ENCODE measurements around the gene PNLIPRP2. TPM values are rescaled to one million over a fixed set of nuclear protein-coding genes. Genes with fewer than 3 reads are reported as not detected.

PNLIPRP2 gene
- total RNA-seq = not detected
- not detected for polyA plus RNA-seq (ENCODE audit: insufficient read length in 6 of 6)
- long read RNA-seq, donor 1 = 0 reads
- long read RNA-seq, donor 2 = 0 reads
- long read RNA-seq, donor 3 = 0 reads
- long read RNA-seq, donor 4 = 0 reads
- long read RNA-seq, donor 5 = 0 reads
- long read RNA-seq, donor 6 = 0 reads
- long read RNA-seq, donor 7 = 0 reads
- long read RNA-seq, donor 8 = 0 reads
- long read RNA-seq, donor 9 = 0 reads
- long read RNA-seq, donor 10 = 0 reads
- long read RNA-seq, donor 11 = 0 reads
- long read RNA-seq, donor 12 = 0 reads

- no peaks in the 10 kb centered on the region for H3K4me1 ChIP-seq
- H3K9me3 ChIP-seq = no peaks in the 10 kb centered on the region
- H3K27ac ChIP-seq = no peak within 1 kb of the TSS
- H3K4me3 ChIP-seq = no peak within 1 kb of the TSS
- ATAC-seq (no peak), DNase-seq (no peak)
- intact Hi-C loops (cut with DNase I) = no loop called here
- H3K36me3 ChIP-seq = no peaks in the 10 kb centered on the region
- peaks cover 0 to 14% of the 10 kb centered on the region in 2 donors for H3K27me3 ChIP-seq
- no peak for TF ChIP-seq CTCF (IDR thresholded peaks at IDR 0.05)
Observed at GRCh38 chr10:116620423-116621400, at the start of gene PNLIPRP2. Gene PNLIPRP2 (plus strand): TSS chr10:116620953.

- DNase-seq (no peak), ATAC-seq (no peak)
- no peaks in the 10 kb centered on the region for H3K27me3 ChIP-seq
- H3K4me3 ChIP-seq = no peak overlapping the region
- TF ChIP-seq CTCF (IDR thresholded peaks at IDR 0.05) = no peak
- no peaks in the 10 kb centered on the region for H3K4me1 ChIP-seq
- H3K27ac ChIP-seq = no peak overlapping the region
- intact Hi-C loops (cut with DNase I) = no loop called here
- no peaks in the 10 kb centered on the region for H3K36me3 ChIP-seq
- peaks cover 0 to 4% of the 10 kb centered on the region in 2 donors for H3K9me3 ChIP-seq
Observed at GRCh38 chr10:116574797-116575196, 46.0 kb upstream of the PNLIPRP2 start.

- H3K9me3 ChIP-seq = no peaks in the 10 kb centered on the region
- H3K36me3 ChIP-seq = no peaks in the 10 kb centered on the region
- no peaks in the 10 kb centered on the region for H3K4me1 ChIP-seq
- intact Hi-C loops (cut with DNase I) = no loop called here
- H3K27me3 ChIP-seq = no peaks in the 10 kb centered on the region
- H3K4me3 ChIP-seq = no peak overlapping the region
- no peak for DNase-seq
- no peak for TF ChIP-seq CTCF (IDR thresholded peaks at IDR 0.05)
- no peak for ATAC-seq
- H3K27ac ChIP-seq = no peak overlapping the region
Observed at GRCh38 chr10:116587878-116588591, 32.7 kb upstream of the PNLIPRP2 start.

GRCh38 chr10:116588995-116589394 is 31.8 kb upstream of the PNLIPRP2 start:
- Histone ChIP-seq H3K27ac (no peak overlapping the region), H3K4me1 (no peaks in the 10 kb centered on the region), H3K9me3 (no peaks in the 10 kb centered on the region), H3K36me3 (no peaks in the 10 kb centered on the region), H3K4me3 (no peak overlapping the region), H3K27me3 (no peaks in the 10 kb centered on the region)
- no peak for TF ChIP-seq CTCF (IDR thresholded peaks at IDR 0.05)
- intact Hi-C loops (cut with DNase I) = no loop called here
- DNase-seq (no peak), ATAC-seq (no peak)

Data from left lung (tissue), 14 donors.